ENCODE data around the gene ADAM12. TPM values are rescaled to one million over a fixed set of nuclear protein-coding genes. Genes with fewer than 3 reads are reported as not detected.

The ADAM12 gene
- total and polyA plus RNA-seq, 10 donors, result 0.51 to 7.0 (median 1.0) TPM

GRCh38 chr10:126433351-126433750 lies 45.1 kb upstream of the ADAM12 start:
- no peak for TF ChIP-seq CTCF (IDR thresholded peaks at IDR 0.05 in 8 of 11, conservative IDR thresholded peaks at IDR 0.05 in 3 of 11)
- no peak for TF ChIP-seq POLR2AphosphoS5 (IDR thresholded peaks at IDR 0.05)
- TF ChIP-seq POLR2A (IDR thresholded peaks at IDR 0.05), result no peak
- no peaks in the 10 kb centered on the region for H3K9me3 ChIP-seq
- no peaks in the 10 kb centered on the region for H3K36me3 ChIP-seq
- H3K4me1 ChIP-seq, result no peaks in the 10 kb centered on the region
- H3K4me3 ChIP-seq, result no peak overlapping the region
- WGBS, 5 donors, result 58 to 83% (median 74%) methylated on average over 5 of the region's 5 CpGs
- no peak overlapping the region for H3K27ac ChIP-seq
- peaks cover 0 to 6% (median 0%) of the 10 kb centered on the region in 7 donors for H3K27me3 ChIP-seq (replicated peaks in 1 of 7)
- DNase-seq, result no peak
- intact Hi-C loops (cut with DNase I; ENCODE audit: low total_unique reads), result no loop called here

GRCh38 chr10:126432507-126432906 lies 44.2 kb upstream of the ADAM12 start:
- no peak for DNase-seq
- Histone ChIP-seq H3K36me3 (no peaks in the 10 kb centered on the region), H3K9me3 (no peaks in the 10 kb centered on the region), H3K27me3 (replicated peaks in 1 of 7) (peaks cover 0 to 9% (median 0%) of the 10 kb centered on the region in 7 donors), H3K27ac (no peak overlapping the region), H3K4me1 (no peaks in the 10 kb centered on the region), H3K4me3 (no peak overlapping the region)
- TF ChIP-seq POLR2A (IDR thresholded peaks at IDR 0.05) (no peak), CTCF (IDR thresholded peaks at IDR 0.05 in 8 of 11, conservative IDR thresholded peaks at IDR 0.05 in 3 of 11) (no peak), POLR2AphosphoS5 (IDR thresholded peaks at IDR 0.05) (no peak)
- intact Hi-C loops (cut with DNase I; ENCODE audit: low total_unique reads), result no loop called here
- WGBS, 5 donors, result 76 to 92% (median 83%) methylated on average over 7 of the region's 7 CpGs

GRCh38 chr10:126431816-126432215 lies 43.5 kb upstream of the ADAM12 start:
- TF ChIP-seq POLR2AphosphoS5 (IDR thresholded peaks at IDR 0.05) (no peak), CTCF (IDR thresholded peaks at IDR 0.05 in 8 of 11, conservative IDR thresholded peaks at IDR 0.05 in 3 of 11) (no peak), POLR2A (IDR thresholded peaks at IDR 0.05) (no peak)
- Histone ChIP-seq H3K36me3 (no peaks in the 10 kb centered on the region), H3K4me1 (no peaks in the 10 kb centered on the region), H3K4me3 (no peak overlapping the region), H3K27me3 (replicated peaks in 1 of 7) (peaks cover 0 to 13% (median 0%) of the 10 kb centered on the region in 7 donors), H3K9me3 (no peaks in the 10 kb centered on the region), H3K27ac (no peak overlapping the region)
- intact Hi-C loops (cut with DNase I; ENCODE audit: low total_unique reads), result no loop called here
- 48 to 66% (median 60%) methylated on average over 2 of the region's 2 CpGs for WGBS, 5 donors
- DNase-seq, result no peak

GRCh38 chr10:126430512-126430911 lies 42.2 kb upstream of the ADAM12 start:
- intact Hi-C loops (cut with DNase I; ENCODE audit: low total_unique reads), result no loop called here
- peaks cover 0 to 4% (median 0%) of the 10 kb centered on the region in 6 donors for H3K4me1 ChIP-seq
- peaks cover 0 to 2% (median 0%) of the 10 kb centered on the region in 8 donors for H3K9me3 ChIP-seq
- peaks cover 0 to 21% (median 0%) of the 10 kb centered on the region in 7 donors for H3K27me3 ChIP-seq (replicated peaks in 1 of 7)
- 66 to 93% (median 87%) methylated on average over 2 of the region's 2 CpGs for WGBS, 5 donors
- H3K4me3 ChIP-seq, result no peak overlapping the region
- no peak overlapping the region for H3K27ac ChIP-seq
- TF ChIP-seq CTCF (IDR thresholded peaks at IDR 0.05 in 8 of 11, conservative IDR thresholded peaks at IDR 0.05 in 3 of 11), result no peak
- no peak for TF ChIP-seq POLR2A (IDR thresholded peaks at IDR 0.05)
- TF ChIP-seq POLR2AphosphoS5 (IDR thresholded peaks at IDR 0.05), result no peak
- H3K36me3 ChIP-seq, result no peaks in the 10 kb centered on the region
- no peak for DNase-seq

Data from spleen (tissue), 11 donors.